ENCODE results near the gene CNTNAP5. TPM values are rescaled to one million over a fixed set of nuclear protein-coding genes. Genes with fewer than 3 reads are reported as not detected.

Gene CNTNAP5
- total RNA-seq, 1 experiment from 2014 or later, result not detected

- no peaks in the 10 kb centered on the region for H3K4me1 ChIP-seq
- no peaks in the 10 kb centered on the region for H3K9me3 ChIP-seq (replicated peaks)
- H3K27ac ChIP-seq, result no peak overlapping the region
- no peak overlapping the region for H3K4me3 ChIP-seq
- H3K36me3 ChIP-seq, result no peaks in the 10 kb centered on the region
- H3K27me3 ChIP-seq, result peaks cover 18% of the 10 kb centered on the region
- DNase-seq, result no peak
Measured at GRCh38 chr2:124647663-124648062, 622.6 kb downstream of the CNTNAP5 start.

- no peak for DNase-seq
- Histone ChIP-seq H3K27ac (no peak overlapping the region), H3K9me3 (replicated peaks) (no peaks in the 10 kb centered on the region), H3K4me1 (no peaks in the 10 kb centered on the region), H3K4me3 (no peak overlapping the region), H3K36me3 (no peaks in the 10 kb centered on the region), H3K27me3 (peaks cover 15% of the 10 kb centered on the region; the same call in 1 of the 2 replicates)
Measured at GRCh38 chr2:124649001-124649400, 623.9 kb downstream of the CNTNAP5 start.

- peaks cover 12% of the 10 kb centered on the region; the same call in 1 of the 2 replicates for H3K27me3 ChIP-seq
- no peak for DNase-seq
- H3K4me1 ChIP-seq, result no peaks in the 10 kb centered on the region
- H3K36me3 ChIP-seq, result no peaks in the 10 kb centered on the region
- H3K27ac ChIP-seq, result no peak overlapping the region
- no peaks in the 10 kb centered on the region for H3K9me3 ChIP-seq (replicated peaks)
- H3K4me3 ChIP-seq, result no peak overlapping the region
Measured at GRCh38 chr2:124652099-124652498, 627.0 kb downstream of the CNTNAP5 start.

GRCh38 chr2:124658373-124658772 lies 633.3 kb downstream of the CNTNAP5 start:
- H3K27me3 ChIP-seq, result no peaks in the 10 kb centered on the region; the same call in 1 of the 2 replicates
- H3K4me1 ChIP-seq, result peaks cover 1% of the 10 kb centered on the region
- H3K9me3 ChIP-seq (replicated peaks), result no peaks in the 10 kb centered on the region
- no peak overlapping the region for H3K4me3 ChIP-seq
- H3K27ac ChIP-seq, result no peak overlapping the region
- no peaks in the 10 kb centered on the region for H3K36me3 ChIP-seq
- DNase-seq, result no peak

- no peak overlapping the region for H3K4me3 ChIP-seq
- H3K27me3 ChIP-seq, result no peaks in the 10 kb centered on the region; the same call in 1 of the 2 replicates
- no peak overlapping the region for H3K27ac ChIP-seq
- no peaks in the 10 kb centered on the region for H3K9me3 ChIP-seq (replicated peaks)
- peaks cover 5% of the 10 kb centered on the region for H3K4me1 ChIP-seq
- DNase-seq, result no peak
- H3K36me3 ChIP-seq, result no peaks in the 10 kb centered on the region
Measured at GRCh38 chr2:124661558-124661957, 636.5 kb downstream of the CNTNAP5 start.

- H3K4me3 ChIP-seq, result no peak overlapping the region
- no peaks in the 10 kb centered on the region for H3K36me3 ChIP-seq
- H3K9me3 ChIP-seq (replicated peaks), result no peaks in the 10 kb centered on the region
- H3K27me3 ChIP-seq, result no peaks in the 10 kb centered on the region; the same call in 1 of the 2 replicates
- H3K27ac ChIP-seq, result no peak overlapping the region
- peak; percentile 6 to 57 for DNase-seq
- H3K4me1 ChIP-seq, result peaks cover 5% of the 10 kb centered on the region
Measured at GRCh38 chr2:124662946-124663644, 638.0 kb downstream of the CNTNAP5 start.

GRCh38 chr2:124663645-124663997 lies 638.5 kb downstream of the CNTNAP5 start:
- H3K27me3 ChIP-seq, result no peaks in the 10 kb centered on the region
- H3K27ac ChIP-seq, result no peak overlapping the region
- no peaks in the 10 kb centered on the region for H3K36me3 ChIP-seq
- H3K9me3 ChIP-seq (replicated peaks), result no peaks in the 10 kb centered on the region
- H3K4me3 ChIP-seq, result no peak overlapping the region
- H3K4me1 ChIP-seq, result peaks cover 8% of the 10 kb centered on the region
- no peak for DNase-seq

GRCh38 chr2:124664363-124664762 lies 639.3 kb downstream of the CNTNAP5 start:
- no peak overlapping the region for H3K4me3 ChIP-seq
- peaks cover 8% of the 10 kb centered on the region for H3K4me1 ChIP-seq
- no peaks in the 10 kb centered on the region for H3K9me3 ChIP-seq (replicated peaks)
- H3K36me3 ChIP-seq, result no peaks in the 10 kb centered on the region
- H3K27ac ChIP-seq, result no peak overlapping the region
- H3K27me3 ChIP-seq, result no peaks in the 10 kb centered on the region
- DNase-seq, result no peak

GRCh38 chr2:124666976-124667375 lies 641.9 kb downstream of the CNTNAP5 start:
- no peak overlapping the region for H3K27ac ChIP-seq
- H3K9me3 ChIP-seq (replicated peaks), result no peaks in the 10 kb centered on the region
- H3K27me3 ChIP-seq, result no peaks in the 10 kb centered on the region
- H3K4me3 ChIP-seq, result no peak overlapping the region
- H3K4me1 ChIP-seq, result peaks cover 8% of the 10 kb centered on the region
- no peak for DNase-seq
- H3K36me3 ChIP-seq, result no peaks in the 10 kb centered on the region

- Histone ChIP-seq H3K4me1 (peaks cover 8% of the 10 kb centered on the region), H3K9me3 (replicated peaks) (no peaks in the 10 kb centered on the region), H3K27ac (no peak overlapping the region), H3K36me3 (no peaks in the 10 kb centered on the region), H3K4me3 (no peak overlapping the region), H3K27me3 (no peaks in the 10 kb centered on the region)
- DNase-seq, result peak; percentile 10 to 23
Measured at GRCh38 chr2:124668161-124668560, 643.1 kb downstream of the CNTNAP5 start.

- DNase-seq, result no peak
- Histone ChIP-seq H3K4me3 (no peak overlapping the region), H3K9me3 (replicated peaks) (no peaks in the 10 kb centered on the region), H3K27ac (no peak overlapping the region), H3K4me1 (peaks cover 4% of the 10 kb centered on the region; the same call in 1 of the 2 replicates), H3K36me3 (no peaks in the 10 kb centered on the region), H3K27me3 (no peaks in the 10 kb centered on the region)
Measured at GRCh38 chr2:124670187-124670586, 645.1 kb downstream of the CNTNAP5 start.

GRCh38 chr2:124678043-124678442 lies 653.0 kb downstream of the CNTNAP5 start:
- Histone ChIP-seq H3K4me3 (no peak overlapping the region), H3K36me3 (no peaks in the 10 kb centered on the region), H3K27me3 (no peaks in the 10 kb centered on the region), H3K4me1 (peaks cover 6% of the 10 kb centered on the region), H3K27ac (no peak overlapping the region), H3K9me3 (replicated peaks) (no peaks in the 10 kb centered on the region)
- no peak for DNase-seq

GRCh38 chr2:124683536-124684428 lies 658.7 kb downstream of the CNTNAP5 start:
- H3K36me3 ChIP-seq, result no peaks in the 10 kb centered on the region
- no peaks in the 10 kb centered on the region for H3K9me3 ChIP-seq (replicated peaks)
- H3K27me3 ChIP-seq, result no peaks in the 10 kb centered on the region
- peak; percentile 73 to 83 for DNase-seq
- H3K4me1 ChIP-seq, result peaks cover 25% of the 10 kb centered on the region
- peak overlapping the region; percentile 15 for H3K4me3 ChIP-seq
- peak overlapping the region; percentile 80 for H3K27ac ChIP-seq

- Histone ChIP-seq H3K27ac (no peak overlapping the region), H3K4me3 (no peak overlapping the region), H3K27me3 (no peaks in the 10 kb centered on the region), H3K9me3 (replicated peaks) (peaks cover 9% of the 10 kb centered on the region), H3K36me3 (no peaks in the 10 kb centered on the region), H3K4me1 (peaks cover 9% of the 10 kb centered on the region)
- DNase-seq, result no peak
Measured at GRCh38 chr2:124689348-124689747, 664.3 kb downstream of the CNTNAP5 start.

- peaks cover 9% of the 10 kb centered on the region for H3K9me3 ChIP-seq (replicated peaks)
- H3K27me3 ChIP-seq, result no peaks in the 10 kb centered on the region
- no peak overlapping the region for H3K4me3 ChIP-seq
- no peak for DNase-seq
- H3K36me3 ChIP-seq, result no peaks in the 10 kb centered on the region
- no peaks in the 10 kb centered on the region; the same call in 1 of the 2 replicates for H3K4me1 ChIP-seq
- H3K27ac ChIP-seq, result no peak overlapping the region
Measured at GRCh38 chr2:124692216-124692615, 667.1 kb downstream of the CNTNAP5 start.

Data from SJCRH30 (cell line).